ENCODE results near the gene MYH7.

DNA sequence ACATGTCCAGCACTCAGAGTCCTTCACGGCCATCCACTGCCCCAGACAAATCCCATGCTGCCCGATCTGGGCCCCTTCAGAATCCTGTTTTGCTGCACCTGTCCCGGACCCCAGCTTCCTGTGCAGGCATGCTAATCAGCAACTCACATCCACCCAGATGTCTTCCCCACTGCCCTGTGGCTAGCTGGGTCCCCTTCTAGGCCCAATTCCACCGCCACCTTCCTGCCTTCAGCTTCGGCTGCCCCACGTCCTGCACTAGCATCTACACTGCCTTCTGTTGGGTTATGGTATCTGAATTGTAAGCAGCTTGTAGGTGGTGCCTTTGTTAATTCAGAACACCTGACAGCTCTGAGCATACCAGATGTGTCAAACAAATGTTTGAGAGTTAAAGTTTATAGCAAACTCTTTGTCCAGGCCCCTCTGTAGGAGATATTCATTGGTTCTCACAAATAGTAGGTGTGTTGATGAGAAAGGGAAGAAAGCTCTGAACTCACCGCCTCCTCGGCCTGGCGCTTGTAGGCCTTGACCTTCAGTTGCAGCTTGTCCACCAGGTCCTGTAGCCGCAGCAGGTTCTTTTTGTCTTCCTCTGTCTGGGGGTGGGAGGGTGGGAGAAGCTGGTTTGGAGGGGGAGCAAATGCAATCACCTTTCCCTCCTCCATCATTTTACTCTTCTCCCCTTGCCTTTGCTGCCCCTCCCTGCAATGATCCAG is 52.6 kb downstream of the MYH7 start:
- TF ChIP-seq, protein P1, sequence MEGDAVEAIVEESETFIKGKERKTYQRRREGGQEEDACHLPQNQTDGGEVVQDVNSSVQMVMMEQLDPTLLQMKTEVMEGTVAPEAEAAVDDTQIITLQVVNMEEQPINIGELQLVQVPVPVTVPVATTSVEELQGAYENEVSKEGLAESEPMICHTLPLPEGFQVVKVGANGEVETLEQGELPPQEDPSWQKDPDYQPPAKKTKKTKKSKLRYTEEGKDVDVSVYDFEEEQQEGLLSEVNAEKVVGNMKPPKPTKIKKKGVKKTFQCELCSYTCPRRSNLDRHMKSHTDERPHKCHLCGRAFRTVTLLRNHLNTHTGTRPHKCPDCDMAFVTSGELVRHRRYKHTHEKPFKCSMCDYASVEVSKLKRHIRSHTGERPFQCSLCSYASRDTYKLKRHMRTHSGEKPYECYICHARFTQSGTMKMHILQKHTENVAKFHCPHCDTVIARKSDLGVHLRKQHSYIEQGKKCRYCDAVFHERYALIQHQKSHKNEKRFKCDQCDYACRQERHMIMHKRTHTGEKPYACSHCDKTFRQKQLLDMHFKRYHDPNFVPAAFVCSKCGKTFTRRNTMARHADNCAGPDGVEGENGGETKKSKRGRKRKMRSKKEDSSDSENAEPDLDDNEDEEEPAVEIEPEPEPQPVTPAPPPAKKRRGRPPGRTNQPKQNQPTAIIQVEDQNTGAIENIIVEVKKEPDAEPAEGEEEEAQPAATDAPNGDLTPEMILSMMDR (IDR thresholded peaks at IDR 0.05; ENCODE audit: insufficient read depth, low read depth, low read length), result no peak
- no peak for TF ChIP-seq EZH2 (IDR thresholded peaks at IDR 0.05; ENCODE audit: insufficient read depth, low read length)

Data from astrocyte (in vitro differentiated cells and primary cell).